T follicular helper cell (primary cell): ENCODE measurements around the gene AHCY.
"Not testable (repeated sequence)": the region's sequence is repeated elsewhere in the genome, so short reads cannot be mapped to it uniquely, and the experiment has no call there.

Source experiments
- DNase-seq: peaks from one replicate; pipeline ENCODE4 v3.0.0-alpha.2; 2020; ENCODE audit warnings: low read depth
- total RNA-seq, 2 experiments: gene quantifications; one replicate each; lab custom pipeline; 2026; lab: John Stamatoyannopoulos, UW

The AHCY gene
- 36.1 to 121 reads per million in 2 experiments for total RNA-seq

GRCh38 chr20:34302723-34303533 lies at the start of gene AHCY:
AHCY (minus strand) TSS chr20:34303355; CDS start chr20:34303270, 85 bp downstream.
- DNase-seq = peak; percentile 89

- no peak for DNase-seq
These were observed 46.9 kb upstream of the AHCY start for GRCh38 chr20:34350095-34350494.

- no peak for DNase-seq
These were observed 44.4 kb upstream of the AHCY start for GRCh38 chr20:34347571-34347970.

- not testable (repeated sequence) for DNase-seq
These were observed 43.3 kb upstream of the AHCY start for GRCh38 chr20:34346533-34346865.

GRCh38 chr20:34345839-34346532 lies 42.8 kb upstream of the AHCY start:
- not testable (repeated sequence) for DNase-seq

- DNase-seq = no peak
These were observed 42.2 kb upstream of the AHCY start for GRCh38 chr20:34345402-34345736.

GRCh38 chr20:34344238-34344637 lies 41.1 kb upstream of the AHCY start:
- DNase-seq = no peak

GRCh38 chr20:34343458-34344211 lies 40.5 kb upstream of the AHCY start:
- no peak for DNase-seq

GRCh38 chr20:34341199-34341598 lies 38.0 kb upstream of the AHCY start:
- not testable (repeated sequence) for DNase-seq

- DNase-seq = not testable (repeated sequence)
These were observed 37.6 kb upstream of the AHCY start for GRCh38 chr20:34340726-34341125.

GRCh38 chr20:34337982-34338726 lies 35.0 kb upstream of the AHCY start:
- no peak for DNase-seq

- DNase-seq = no peak
These were observed 34.4 kb upstream of the AHCY start for GRCh38 chr20:34337544-34337943.

- DNase-seq = no peak
These were observed 31.7 kb upstream of the AHCY start for GRCh38 chr20:34334654-34335407.

- DNase-seq = no peak
These were observed 30.6 kb upstream of the AHCY start for GRCh38 chr20:34333786-34334185.

- DNase-seq = no peak
These were observed 29.2 kb upstream of the AHCY start for GRCh38 chr20:34332262-34332920.

GRCh38 chr20:34331838-34332237 lies 28.7 kb upstream of the AHCY start:
- no peak for DNase-seq

- DNase-seq = not testable (repeated sequence)
These were observed 27.8 kb upstream of the AHCY start for GRCh38 chr20:34330861-34331544.

- DNase-seq = no peak
These were observed 25.9 kb upstream of the AHCY start for GRCh38 chr20:34328928-34329677.

GRCh38 chr20:34328207-34328606 lies 25.1 kb upstream of the AHCY start:
- DNase-seq = not testable (repeated sequence)
